H1 (cell line): ENCODE data around the gene SEMA3B. TPM values are rescaled to one million over a fixed set of nuclear protein-coding genes. Genes with fewer than 3 reads are reported as not detected.
A peak's percentile ranks its signal among the peaks of the same experiment; 100 is the strongest.

Source experiments
- CTCF ChIA-PET: fragments of 300-600 bp; sonication (Branson Sonifier 250); formaldehyde crosslinking; loops from one replicate; lab custom pipeline; 2021; ENCODE audit not compliant: partially characterized antibody; lab: Charles Lee
- POLR2A ChIA-PET: fragments of 300-600 bp; sonication (Branson Sonifier 250); formaldehyde crosslinking; loops from one replicate; lab custom pipeline; 2021; ENCODE audit warnings: inconsistent platforms; ENCODE audit not compliant: partially characterized antibody; lab: Charles Lee
- DNase-seq, 2 experiments: peaks; one replicate each; pipeline versions ENCODE4 v3.0.0 to v3.0.0-alpha.2; 2010 to 2022; ENCODE audit warnings: low spot score in 2 of 2, low read depth in 1 of 2, mixed read lengths in 1 of 2
- FAIRE-seq: peaks from 2 replicates; lab custom pipeline; 2011; peaks lifted over from hg19 to GRCh38; lab: Jason Lieb, UNC
- H2AFZ ChIP-seq: 2 replicates; pipeline ENCODE4 v1.8.1; 2012; ENCODE audit warnings: low read length, inconsistent platforms
- H2AK5ac ChIP-seq: 2 replicates; pipeline ENCODE4 v1.6.1; 2013; ENCODE audit warnings: low read depth, low read length
- H2BK120ac ChIP-seq: replicated peaks from 2 replicates; pipeline ENCODE3; 2013; ENCODE audit warnings: low read depth, low read length, inconsistent platforms
- H2BK12ac ChIP-seq: 2 replicates; pipeline ENCODE4 v1.6.1; 2013; ENCODE audit warnings: low read depth, low read length
- H2BK15ac ChIP-seq: 2 replicates; pipeline ENCODE4 v1.6.1; 2013; ENCODE audit warnings: low read length
- H2BK20ac ChIP-seq: 2 replicates; pipeline ENCODE4 v1.6.1; 2013; ENCODE audit warnings: low read length
- H2BK5ac ChIP-seq: 2 replicates; pipeline ENCODE4 v1.6.1; 2013; ENCODE audit warnings: low read depth, low read length
- H3K14ac ChIP-seq: 2 replicates; pipeline ENCODE4 v1.6.1; 2013; ENCODE audit warnings: inconsistent platforms; ENCODE audit not compliant: insufficient read length
- H3K18ac ChIP-seq: 2 replicates; pipeline ENCODE4 v1.6.1; 2013; ENCODE audit warnings: low read length; ENCODE audit errors: extremely low read depth
- H3K23ac ChIP-seq: 2 replicates; pipeline ENCODE4 v1.6.1; 2013; ENCODE audit warnings: inconsistent platforms; ENCODE audit not compliant: insufficient read length
- H3K23me2 ChIP-seq: 2 replicates; pipeline ENCODE4 v1.6.1; 2013; ENCODE audit warnings: low read depth, low read length
- H3K27ac ChIP-seq: 2 replicates; pipeline ENCODE4 v1.6.1; 2011; ENCODE audit warnings: low read depth, low read length, inconsistent platforms
- H3K27me3 ChIP-seq, 4 experiments: replicated peaks in 1 of 4; 1 replicate in 1 of 4; 2 replicates in 3 of 4; pipeline versions ENCODE4 v1.6.1 to v1.8.1; 2011 to 2013; ENCODE audit warnings: low read length in 3 of 4, mild to moderate bottlenecking in 3 of 4, inconsistent platforms in 2 of 4, mixed read lengths in 2 of 4, moderate library complexity in 1 of 4; ENCODE audit not compliant: control insufficient read depth in 3 of 4, insufficient read depth in 3 of 4; ENCODE audit errors: extremely low read depth in 1 of 4
- H3K36me3 ChIP-seq, 4 experiments: 2 replicates each; pipeline versions ENCODE4 v1.6.1 to v1.8.1; 2011 to 2013; ENCODE audit warnings: mild to moderate bottlenecking in 4 of 4, low read length in 3 of 4, moderate library complexity in 2 of 4, control low read depth in 1 of 4, inconsistent platforms in 1 of 4; ENCODE audit not compliant: insufficient read depth in 4 of 4, control insufficient read depth in 2 of 4
- H3K4ac ChIP-seq: replicated peaks from 2 replicates; pipeline ENCODE3; 2013; ENCODE audit warnings: low read length, low read depth, mixed read lengths, inconsistent platforms; ENCODE audit not compliant: insufficient read length
- H3K4me1 ChIP-seq, 4 experiments: replicated peaks in 1 of 4; 1 replicate in 1 of 4; 2 replicates in 3 of 4; pipeline versions ENCODE4 v1.6.1 to v1.8.1; 2011 to 2013; ENCODE audit warnings: low read length in 3 of 4, inconsistent platforms in 2 of 4, mixed read lengths in 1 of 4; ENCODE audit not compliant: insufficient read depth in 4 of 4, control insufficient read depth in 3 of 4
- H3K4me2 ChIP-seq, 2 experiments: 2 replicates each; pipeline versions ENCODE4 v1.6.1 to v1.8.1; 2011 to 2013; ENCODE audit warnings: low read depth in 2 of 2, low read length in 2 of 2, control low read depth in 1 of 2, inconsistent platforms in 1 of 2, mild to moderate bottlenecking in 1 of 2; ENCODE audit not compliant: insufficient read depth in 1 of 2
- H3K4me3 ChIP-seq, 4 experiments: fragments of 200-600, 300-600 bp in 1 of 4; sonication (generic), shearing (Covaris generic), sonication (Bioruptor Twin) in 1 of 4; 2 replicates each; pipeline versions ENCODE4 v1.5.1 to v1.8.1; 2011 to 2016; ENCODE audit warnings: low read length in 4 of 4, low read depth in 3 of 4, control low read depth in 2 of 4, inconsistent platforms in 2 of 4, mild to moderate bottlenecking in 2 of 4, mixed read lengths in 1 of 4, moderate library complexity in 1 of 4; ENCODE audit not compliant: insufficient read depth in 2 of 4; ENCODE audit errors: extremely low read depth in 1 of 4
- H3K56ac ChIP-seq: replicated peaks from 2 replicates; pipeline ENCODE3; 2013; ENCODE audit warnings: low read depth, mild to moderate bottlenecking, mixed read lengths, low read length, inconsistent platforms; ENCODE audit not compliant: insufficient read length
- H3K79me1 ChIP-seq: 2 replicates; pipeline ENCODE4 v1.6.1; 2013; ENCODE audit warnings: low read depth, low read length, control low read depth
- H3K79me2 ChIP-seq, 2 experiments: 2 replicates each; pipeline versions ENCODE4 v1.6.1 to v1.8.1; 2012 to 2013; ENCODE audit warnings: low read length in 2 of 2, mild to moderate bottlenecking in 2 of 2, inconsistent platforms in 1 of 2; ENCODE audit not compliant: insufficient read depth in 2 of 2, control insufficient read depth in 1 of 2
- H3K9ac ChIP-seq, 4 experiments: replicated peaks in 1 of 4; 1 replicate in 1 of 4; 2 replicates in 3 of 4; pipeline versions ENCODE4 v1.6.1 to v1.8.1; 2011 to 2013; ENCODE audit warnings: low read depth in 3 of 4, low read length in 3 of 4, control low read depth in 2 of 4, mild to moderate bottlenecking in 2 of 4, moderate library complexity in 2 of 4, inconsistent platforms in 1 of 4; ENCODE audit errors: extremely low read depth in 1 of 4
- H3K9me3 ChIP-seq, 2 experiments: 2 replicates each; pipeline versions ENCODE4 v1.6.1 to v1.8.1; 2012 to 2013; ENCODE audit warnings: mild to moderate bottlenecking in 2 of 2, moderate library complexity in 2 of 2, control low read depth in 1 of 2, inconsistent platforms in 1 of 2, low read depth in 1 of 2, low read length in 1 of 2, mixed read lengths in 1 of 2; ENCODE audit not compliant: insufficient read depth in 2 of 2
- H4K20me1 ChIP-seq, 2 experiments: replicated peaks in 1 of 2; 2 replicates each; pipeline versions ENCODE3 to v1.8.1; 2011 to 2013; ENCODE audit warnings: inconsistent platforms in 2 of 2, low read length in 2 of 2, mild to moderate bottlenecking in 1 of 2; ENCODE audit not compliant: insufficient read depth in 2 of 2, control insufficient read depth in 1 of 2
- H4K5ac ChIP-seq: 2 replicates; pipeline ENCODE4 v1.6.1; 2013; ENCODE audit warnings: low read length, low read depth, mixed read lengths, inconsistent platforms; ENCODE audit not compliant: insufficient read length
- H4K8ac ChIP-seq: 2 replicates; pipeline ENCODE4 v1.8.0; 2013; ENCODE audit warnings: mild to moderate bottlenecking, moderate library complexity, low read length, inconsistent platforms; ENCODE audit not compliant: insufficient read depth; ENCODE audit errors: extremely low read depth
- H4K91ac ChIP-seq: replicated peaks from 2 replicates; pipeline ENCODE3; 2013; ENCODE audit warnings: low read length, mixed read lengths, inconsistent platforms; ENCODE audit not compliant: insufficient read length
- CEBPB ChIP-seq: IDR thresholded peaks from 2 replicates; pipeline ENCODE4 v1.6.1; 2012; ENCODE audit warnings: low read depth, low read length
- CREB1 ChIP-seq: IDR thresholded peaks from 2 replicates; pipeline ENCODE4 v1.6.1; 2012; ENCODE audit warnings: inconsistent platforms
- EGR1 ChIP-seq: IDR thresholded peaks from 2 replicates; pipeline ENCODE4 v1.6.1; 2011; ENCODE audit warnings: low read depth, low read length, borderline replicate concordance
- EP300 ChIP-seq, 2 experiments: IDR thresholded peaks; 1 replicate in 1 of 2; 2 replicates in 1 of 2; pipeline ENCODE4 v1.6.1; 2011 to 2012; ENCODE audit warnings: low read depth in 2 of 2, low read length in 2 of 2, mild to moderate bottlenecking in 2 of 2, borderline replicate concordance in 1 of 2, inconsistent platforms in 1 of 2, moderate library complexity in 1 of 2
- GTF2F1 ChIP-seq: IDR thresholded peaks from 2 replicates; pipeline ENCODE4 v1.6.1; 2012; ENCODE audit warnings: low read depth, low read length, improper control_type of control experiment, borderline replicate concordance
- KDM4A ChIP-seq: IDR thresholded peaks from one replicate; pipeline ENCODE4 v1.7.1; 2012; ENCODE audit warnings: low read depth, mild to moderate bottlenecking, moderate library complexity, low read length, inconsistent platforms; ENCODE audit not compliant: severe bottlenecking
- POLR2AphosphoS5 ChIP-seq: IDR thresholded peaks from 2 replicates; pipeline ENCODE4 v1.6.1; 2011; ENCODE audit warnings: low read depth, low read length
- SIX5 ChIP-seq: IDR thresholded peaks from 2 replicates; pipeline ENCODE4 v1.6.1; 2011; ENCODE audit warnings: mild to moderate bottlenecking, low read depth, low read length
- SP2 ChIP-seq: IDR thresholded peaks from 2 replicates; pipeline ENCODE4 v1.6.1; 2012; ENCODE audit warnings: mild to moderate bottlenecking, low read length, inconsistent platforms
- SP4 ChIP-seq: IDR thresholded peaks from 2 replicates; pipeline ENCODE4 v1.6.1; 2012; ENCODE audit warnings: low read length, inconsistent platforms
- TAF1 ChIP-seq: IDR thresholded peaks from 2 replicates; pipeline ENCODE4 v1.6.1; 2011; ENCODE audit warnings: mild to moderate bottlenecking, low read depth, low read length
- WGBS, 2 experiments: shearing (Covaris generic) in 1 of 2; methylation state at CpG; one replicate each; pipeline versions ENCODE4 v1.1.6 to v1.1.7; 2013 to 2015; ENCODE audit warnings: low lambda C conversion rate in 2 of 2, mixed read lengths in 2 of 2, inconsistent platforms in 1 of 2, low coverage in 1 of 2, missing lambda C conversion rate in 1 of 2; ENCODE audit not compliant: insufficient replicate concordance in 2 of 2, insufficient coverage in 1 of 2, insufficient read length in 1 of 2; ENCODE audit errors: extremely low coverage in 1 of 2, missing lambda C conversion rate in 1 of 2; 5-methylcytosine and 5-hydroxymethylcytosine counted together
- polyA plus RNA-seq, 7 experiments: library from polyadenylated mRNA; depleted of rRNA in 3 of 7; stranded (reverse) in 5 of 7; unstranded in 2 of 7; fragments of >200 nt in 5 of 7; fragments of 200-250 nt in 2 of 7; gene quantifications; 1 replicate in 5 of 7; 2 replicates in 1 of 7; 4 replicates in 1 of 7; pipeline versions ENCODE4 v1.2.1 to v1.2.3, GENCODE V29; 2011 to 2013; ENCODE audit warnings: missing spikeins in 2 of 7, mixed read lengths in 2 of 7
- total RNA-seq: library from RNA; stranded (reverse); fragmentation: NEBNext Ultra II Directional; extraction: Animal tissue kit (Norgen Biotek cat#: 25700); gene quantifications from 2 replicates; pipeline ENCODE4 v1.2.1, GENCODE V29; 2021

SEMA3B gene
- total and polyA plus RNA-seq, 2 of the 8 experiments (the other 6 are each of a cell fraction or from before 2014, with no cell fraction given): 3.0 to 4.7 TPM

GRCh38 chr3:50260027-50260941, 8.7 kb upstream of the SEMA3B start:
- Histone ChIP-seq H3K4me1 (peaks cover 0 to 27% (median 22%) of the 10 kb centered on the region in 4 experiments; a peak in 6 of 7 replicates), H2BK5ac (peak overlapping the region; percentile 27), H2AFZ (no peak overlapping the region), H3K18ac (peak overlapping the region; percentile 86), H3K27me3 (no peaks in the 10 kb centered on the region), H3K14ac (no peak overlapping the region), H3K23ac (no peak overlapping the region), H3K9ac (peak overlapping the region; percentile 41 to 79 (median 62)), H3K4me3 (peak overlapping the region; percentile 11 to 60 (median 34)), H2BK20ac (no peak overlapping the region), H4K91ac (peak overlapping the region; percentile 83), H2AK5ac (no peak overlapping the region), H3K4ac (peak overlapping the region; percentile 79), H3K4me2 (peak overlapping the region; percentile 40 to 73; a peak in 3 of 4 replicates), H3K79me2 (no peaks in the 10 kb centered on the region), H4K8ac (peak overlapping the region; percentile 83), H4K5ac (peak overlapping the region; percentile 81), H3K56ac (peak overlapping the region; percentile 23), H2BK12ac (peak overlapping the region; percentile 78; the same call in 1 of the 2 replicates), H4K20me1 (peaks cover 2 to 7% of the 10 kb centered on the region in 2 experiments), H3K79me1 (no peaks in the 10 kb centered on the region), H3K9me3 (no peaks in the 10 kb centered on the region), H3K23me2 (peaks cover 2% of the 10 kb centered on the region; the same call in 1 of the 2 replicates), H3K36me3 (peaks cover 13 to 24% (median 17%) of the 10 kb centered on the region in 4 experiments; a peak in 7 of 8 replicates), H2BK120ac (no peak overlapping the region), H3K27ac (peak overlapping the region; percentile 89), H2BK15ac (peak overlapping the region; percentile 92; the same call in 1 of the 2 replicates)
- ChIA-PET POLR2A (interaction anchor here (0.6 to 4.3 kb wide), 20 partner anchors 11 to 134 kb away, joined by 3 to 35 read pairs (median 4); partner anchors contain the start of genes GNAI2, HYAL2, IFRD2 and SEMA3B), CTCF (interaction anchor here (0.9 to 53.5 kb wide), 11 partner anchors 9 to 94 kb away, joined by 3 to 2149 read pairs (median 13); partner anchors contain the start of genes GNAI2, GNAT1, HYAL2 and IFRD2)
- no peak for FAIRE-seq
- peak in 1 of 2 experiments; percentile 97 for DNase-seq
- WGBS, 2 experiments: 5% methylated on average over 53 of the region's 70 CpGs; no CpG with 5 or more reads in 1 of the 2 experiments
- TF ChIP-seq POLR2AphosphoS5 (peak; percentile 86), EGR1 (peak; percentile 68; the same call in 1 of the 2 replicates), KDM4A (peak; percentile 29), TAF1 (peak; percentile 73), SP2 (no peak), GTF2F1 (no peak), CEBPB (no peak), CREB1 (peak; percentile 87), SP4 (no peak), EP300 (IDR thresholded peaks at IDR 0.05; ENCODE audit: borderline replicate concordance in 1 of 2, low read depth in 2 of 2, low read length in 2 of 2) (peak in 1 of 2 experiments; percentile 9; a peak in 1 of 3 replicates), SIX5 (no peak)
